GM19395 (cell line): ENCODE results near the gene STXBP4.

ENCODE experiments used
- ATAC-seq: cut with Tn5 transposase; IDR thresholded peaks from one replicate; pipeline ENCODE4 v1.9.1; 2021; ENCODE audit warnings: mild to moderate bottlenecking, moderate library complexity; ENCODE audit not compliant: unreplicated experiment

STXBP4 gene

DNA sequence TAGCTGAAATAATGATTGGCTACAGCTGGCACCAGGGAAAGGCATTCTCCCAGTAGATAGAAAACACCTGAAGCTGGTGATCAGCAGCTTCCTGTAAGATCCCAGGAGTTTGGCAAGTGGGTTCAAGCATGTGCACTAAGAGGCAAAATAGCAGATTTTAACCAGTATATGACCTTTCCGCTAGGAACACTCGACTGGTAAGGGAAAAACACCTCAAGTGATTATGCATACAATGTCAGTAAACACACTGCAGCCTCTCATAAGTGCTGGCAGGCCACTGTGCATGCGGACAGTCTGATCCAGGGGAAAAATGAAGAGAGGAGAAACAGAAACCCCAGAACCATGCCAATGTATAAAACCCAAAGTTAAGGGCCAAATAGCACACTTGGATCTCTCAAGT is 247.1 kb downstream of the STXBP4 start:
- no peak for ATAC-seq

DNA sequence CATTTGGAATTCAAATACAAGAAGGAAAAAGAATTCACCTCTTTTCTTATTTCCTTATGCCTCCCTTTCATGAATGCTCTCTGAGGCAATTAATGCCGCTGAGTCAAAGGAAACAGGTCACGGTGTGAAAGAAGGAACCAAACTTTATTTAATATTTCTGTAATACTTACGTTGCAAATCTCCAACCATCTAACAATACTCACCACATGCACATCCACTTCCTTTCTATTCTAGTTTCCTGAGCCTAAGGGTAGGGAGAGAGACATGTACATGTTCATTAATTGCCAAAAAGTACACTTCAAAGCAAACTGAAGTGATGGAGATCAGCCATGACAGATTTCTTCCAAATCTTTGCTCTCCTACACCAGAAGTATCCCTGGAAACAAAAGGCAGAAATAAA is 248.3 kb downstream of the STXBP4 start:
- no peak for ATAC-seq

DNA sequence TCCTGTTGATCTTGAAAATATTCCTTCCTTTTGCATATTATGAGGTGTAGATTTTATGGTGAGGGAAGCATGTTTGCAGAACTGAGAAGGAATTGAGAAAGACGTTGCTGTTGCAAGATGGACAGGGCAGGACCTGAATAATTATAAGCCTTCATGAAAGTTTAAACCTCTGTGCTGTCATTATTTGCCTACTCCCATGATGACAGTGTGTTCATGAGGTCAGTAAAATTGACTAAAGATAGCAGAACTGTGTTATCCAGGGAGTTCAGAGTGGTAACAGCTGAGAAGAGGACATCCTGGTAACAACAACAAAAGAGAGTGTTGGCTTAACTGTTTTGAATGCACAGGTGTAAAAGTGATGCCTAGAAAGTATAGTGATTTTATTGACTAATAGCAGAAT is 250.9 kb downstream of the STXBP4 start:
- no peak for ATAC-seq

DNA sequence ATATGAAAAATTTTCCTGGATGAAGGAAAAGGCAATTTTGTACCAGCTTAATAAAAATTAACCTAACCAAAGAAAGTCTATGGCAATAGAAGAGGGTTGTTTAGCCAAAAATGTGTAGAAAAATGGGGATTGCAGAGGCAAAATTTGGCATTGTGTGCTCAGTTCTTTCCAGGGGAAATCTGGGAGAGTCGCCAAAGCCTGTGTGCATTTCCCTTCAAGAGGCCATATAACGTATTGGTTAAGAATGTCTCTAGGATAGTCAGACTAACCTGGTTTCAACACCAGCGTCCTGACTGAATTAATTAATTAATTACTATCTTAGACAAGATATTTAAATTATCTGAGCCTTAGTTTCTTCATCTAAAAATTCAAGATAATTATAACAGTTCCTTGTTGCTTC is 251.4 kb downstream of the STXBP4 start:
- ATAC-seq: no peak
